B cell (primary cell): ENCODE results near the gene AKR1C4. TPM values are rescaled to one million over a fixed set of nuclear protein-coding genes. Genes with fewer than 3 reads are reported as not detected.

ENCODE experiments used
- ATAC-seq: fragments of 200-7000 bp; cut with Tn5 transposase; one replicate; pipeline ENCODE4 v1.10.0; 2021; ENCODE audit warnings: low read depth, mild to moderate bottlenecking, moderate number of reproducible peaks, moderate library complexity
- CTCF ChIA-PET: fragments of 350-600 bp; sonication (Branson Sonifier 250); formaldehyde crosslinking; loops from one replicate; lab custom pipeline; 2021; ENCODE audit warnings: antibody characterized with exemption, inconsistent platforms; lab: Charles Lee
- POLR2A ChIA-PET: fragments of 350-600 bp; sonication (Branson Sonifier 250); formaldehyde crosslinking; loops from one replicate; lab custom pipeline; 2021; ENCODE audit warnings: antibody characterized with exemption; lab: Charles Lee
- DNase-seq: peaks from one replicate; pipeline ENCODE4 v3.0.0; 2013
- H2AFZ ChIP-seq: 2 replicates; pipeline ENCODE4 v1.6.1; 2012; ENCODE audit warnings: mild to moderate bottlenecking, low read depth, low read length; ENCODE audit not compliant: insufficient read depth, poor library complexity, severe bottlenecking
- H3K27ac ChIP-seq, 2 donors: 1 replicate in 1 of 2; 2 replicates in 1 of 2; pipeline ENCODE4 v1.5.1; 2012 to 2013; ENCODE audit warnings: low read length in 2 of 2, mild to moderate bottlenecking in 2 of 2, moderate library complexity in 1 of 2
- H3K27me3 ChIP-seq, 4 experiments: fragments of 200-600 bp in 1 of 4; sonication (generic) in 1 of 4; replicated peaks in 1 of 4; 1 replicate in 2 of 4; 2 replicates in 2 of 4; pipeline versions ENCODE4 v1.6.1 to v1.7.0; 2013 to 2016; ENCODE audit warnings: low read length in 3 of 4, mild to moderate bottlenecking in 2 of 4, mixed read lengths in 1 of 4, moderate library complexity in 1 of 4; ENCODE audit not compliant: insufficient read depth in 4 of 4, control insufficient read depth in 3 of 4; ENCODE audit errors: control extremely low read depth in 1 of 4
- H3K36me3 ChIP-seq, 2 experiments: replicated peaks in 1 of 2; 1 replicate in 1 of 2; 2 replicates in 1 of 2; pipeline versions ENCODE4 v1.6.1 to v1.7.1; 2013; ENCODE audit warnings: low read length in 1 of 2; ENCODE audit not compliant: insufficient read depth in 2 of 2, control insufficient read depth in 1 of 2; ENCODE audit errors: control extremely low read depth in 1 of 2, extremely low read depth in 1 of 2
- H3K4me1 ChIP-seq, 2 donors: fragments of 200-600 bp in 1 of 2; sonication (generic) in 1 of 2; 1 replicate in 1 of 2; 2 replicates in 1 of 2; pipeline versions ENCODE4 v1.5.1 to v1.6.1; 2013 to 2017; ENCODE audit warnings: low read length in 2 of 2; ENCODE audit not compliant: control insufficient read depth in 2 of 2, insufficient read depth in 2 of 2
- H3K4me2 ChIP-seq: replicated peaks from 2 replicates; pipeline ENCODE3; 2012; ENCODE audit warnings: mild to moderate bottlenecking, low read depth, low read length; ENCODE audit not compliant: poor library complexity, severe bottlenecking
- H3K4me3 ChIP-seq, 5 experiments: fragments of 200-600 bp in 1 of 5; sonication (generic) in 1 of 5; 1 replicate in 3 of 5; 2 replicates in 2 of 5; pipeline versions ENCODE4 v1.5.1 to v1.7.0; 2011 to 2016; ENCODE audit warnings: low read length in 4 of 5, mild to moderate bottlenecking in 4 of 5, low read depth in 2 of 5, control low read depth in 1 of 5, moderate library complexity in 1 of 5; ENCODE audit not compliant: insufficient read depth in 1 of 5; ENCODE audit errors: control extremely low read depth in 1 of 5, extremely low read depth in 1 of 5
- H3K79me2 ChIP-seq: fragments of 200-600 bp; sonication (generic); one replicate; pipeline ENCODE4 v1.6.0; 2016; ENCODE audit warnings: low read length; ENCODE audit not compliant: control insufficient read depth, insufficient read depth
- H3K9ac ChIP-seq: fragments of 200-600 bp; sonication (generic); 2 replicates; pipeline ENCODE4 v1.6.1; 2017; ENCODE audit warnings: mild to moderate bottlenecking, low read length, moderate library complexity
- H3K9me3 ChIP-seq, 3 donors: one replicate each; pipeline versions ENCODE4 v1.6.1 to v1.7.1; 2013; ENCODE audit warnings: low read length in 2 of 3; ENCODE audit not compliant: control insufficient read depth in 2 of 3, insufficient read depth in 1 of 3; ENCODE audit errors: control extremely low read depth in 1 of 3
- H4K20me1 ChIP-seq: 2 replicates; pipeline ENCODE4 v1.6.0; 2012; ENCODE audit warnings: mild to moderate bottlenecking, low read length; ENCODE audit not compliant: insufficient read depth, control insufficient read depth, poor library complexity, severe bottlenecking
- H3K27ac Mint-ChIP-seq: one replicate; pipeline ENCODE4 v1.8.0; 2021; ENCODE audit warnings: mixed read lengths
- H3K27me3 Mint-ChIP-seq: one replicate; pipeline ENCODE4 v1.8.0; 2021; ENCODE audit warnings: mixed read lengths
- H3K4me1 Mint-ChIP-seq: one replicate; pipeline ENCODE4 v1.8.0; 2021; ENCODE audit warnings: mixed read lengths
- H3K4me3 Mint-ChIP-seq: one replicate; pipeline ENCODE4 v1.8.0; 2021; ENCODE audit warnings: mixed read lengths
- H3K9me3 Mint-ChIP-seq: one replicate; pipeline ENCODE4 v1.8.0; 2022; ENCODE audit warnings: mixed read lengths; ENCODE audit not compliant: insufficient read depth
- EZH2 ChIP-seq: IDR thresholded peaks from 2 replicates; pipeline ENCODE4 v1.6.1; 2012; ENCODE audit warnings: borderline replicate concordance, low read depth, mild to moderate bottlenecking, moderate library complexity, low read length; ENCODE audit not compliant: insufficient read depth, poor library complexity, severe bottlenecking
- WGBS: methylation state at CpG from one replicate; pipeline ENCODE4 v1.1.5; 2013; ENCODE audit warnings: missing lambda C conversion rate; ENCODE audit not compliant: insufficient coverage; 5-methylcytosine and 5-hydroxymethylcytosine counted together
- intact Hi-C: fragments of 100-400 bp; cut with micrococcal nuclease; formaldehyde crosslinking; loops from one replicate; pipeline ENCODE4 v1.10.0; 2022
- polyA plus RNA-seq: library from polyadenylated mRNA; depleted of rRNA; stranded (reverse); fragments of >200 nt; gene quantifications from 2 replicates; pipeline ENCODE4 v1.2.3, GENCODE V29; 2012
- total RNA-seq, 2 donors: library from RNA; stranded (reverse); fragments of 120-200 nt in 1 of 2; gene quantifications; 1 replicate in 1 of 2; 2 replicates in 1 of 2; pipeline versions ENCODE4 v1.2.3 to v1.2.4, GENCODE V29; 2013 to 2022
- TF ChIP-seq, protein P1 (sequence below): fragments of 200-600 bp; IDR thresholded peaks from one replicate; pipeline ENCODE4 v1.8.0; 2022; ENCODE audit warnings: antibody characterized with exemption, mild to moderate bottlenecking

AKR1C4 gene
- total and polyA plus RNA-seq, 2 donors (not counting 1 experiment from before 2014, with no cell fraction given): not detected

DNA sequence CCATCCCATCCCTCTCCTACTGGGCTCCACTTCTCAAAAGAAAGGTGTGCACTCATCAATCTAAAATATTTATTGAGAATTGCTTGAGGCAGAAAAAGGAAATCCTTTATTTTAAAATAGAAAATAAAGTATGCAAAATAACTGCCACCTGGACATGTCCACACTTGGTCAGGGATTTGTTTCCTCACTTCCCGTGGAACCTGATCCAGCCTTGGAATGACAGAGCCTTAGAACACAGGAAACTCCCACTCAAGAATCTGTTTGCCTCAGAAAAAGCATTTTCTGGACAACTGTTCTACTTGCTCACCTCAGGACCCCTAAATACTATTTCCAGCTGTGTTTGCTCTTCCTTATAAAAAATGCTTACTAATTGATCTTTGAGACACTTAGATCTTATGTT lies 40.7 kb upstream of the AKR1C4 start:
- Histone ChIP-seq H2AFZ (no peak overlapping the region), H3K4me2 (no peak overlapping the region), H3K27me3 (no peaks in the 10 kb centered on the region), H3K9ac (no peak overlapping the region), H3K9me3 (peaks cover 0 to 4% (median 0%) of the 10 kb centered on the region in 3 donors), H3K4me3 (no peak overlapping the region), H3K27ac (no peak overlapping the region), H3K4me1 (no peaks in the 10 kb centered on the region), H3K36me3 (no peaks in the 10 kb centered on the region), H4K20me1 (no peaks in the 10 kb centered on the region), H3K79me2 (no peaks in the 10 kb centered on the region)
- DNase-seq: no peak
- POLR2A ChIA-PET: no interaction called here
- WGBS: 78% methylated on average over 1 of the region's 1 CpG
- H3K27me3 Mint-ChIP-seq: no peaks in the 10 kb centered on the region
- CTCF ChIA-PET: no interaction called here
- TF ChIP-seq, protein P1, sequence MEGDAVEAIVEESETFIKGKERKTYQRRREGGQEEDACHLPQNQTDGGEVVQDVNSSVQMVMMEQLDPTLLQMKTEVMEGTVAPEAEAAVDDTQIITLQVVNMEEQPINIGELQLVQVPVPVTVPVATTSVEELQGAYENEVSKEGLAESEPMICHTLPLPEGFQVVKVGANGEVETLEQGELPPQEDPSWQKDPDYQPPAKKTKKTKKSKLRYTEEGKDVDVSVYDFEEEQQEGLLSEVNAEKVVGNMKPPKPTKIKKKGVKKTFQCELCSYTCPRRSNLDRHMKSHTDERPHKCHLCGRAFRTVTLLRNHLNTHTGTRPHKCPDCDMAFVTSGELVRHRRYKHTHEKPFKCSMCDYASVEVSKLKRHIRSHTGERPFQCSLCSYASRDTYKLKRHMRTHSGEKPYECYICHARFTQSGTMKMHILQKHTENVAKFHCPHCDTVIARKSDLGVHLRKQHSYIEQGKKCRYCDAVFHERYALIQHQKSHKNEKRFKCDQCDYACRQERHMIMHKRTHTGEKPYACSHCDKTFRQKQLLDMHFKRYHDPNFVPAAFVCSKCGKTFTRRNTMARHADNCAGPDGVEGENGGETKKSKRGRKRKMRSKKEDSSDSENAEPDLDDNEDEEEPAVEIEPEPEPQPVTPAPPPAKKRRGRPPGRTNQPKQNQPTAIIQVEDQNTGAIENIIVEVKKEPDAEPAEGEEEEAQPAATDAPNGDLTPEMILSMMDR: no peak
- no peak for TF ChIP-seq EZH2
- no peaks in the 10 kb centered on the region for H3K4me1 Mint-ChIP-seq
- no peak overlapping the region for H3K27ac Mint-ChIP-seq
- ATAC-seq: no peak
- intact Hi-C loops: no loop called here
- no peaks in the 10 kb centered on the region for H3K9me3 Mint-ChIP-seq
- no peak overlapping the region for H3K4me3 Mint-ChIP-seq

DNA sequence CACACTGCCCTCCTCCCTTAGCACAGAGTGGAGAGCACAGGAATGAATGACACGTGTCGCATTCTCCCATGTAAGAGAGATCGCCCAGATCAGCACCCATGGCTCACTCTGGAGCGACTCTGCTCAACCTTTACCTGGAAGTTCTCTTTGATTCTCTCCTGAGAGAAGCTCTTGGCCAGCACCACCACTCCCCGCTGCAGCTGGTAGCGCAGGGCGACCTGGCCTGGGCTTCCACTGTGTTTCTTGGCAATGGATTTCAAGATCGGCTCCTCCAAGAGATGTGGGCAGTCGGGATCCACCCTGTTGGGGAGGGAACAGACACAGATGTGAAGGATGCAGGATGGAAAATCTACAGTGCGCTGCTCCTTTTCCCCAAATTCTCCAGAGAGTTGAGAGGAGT lies 39.1 kb upstream of the AKR1C4 start:
- ATAC-seq: no peak
- Histone ChIP-seq H3K9ac (no peak overlapping the region), H3K9me3 (peaks cover 0 to 6% (median 0%) of the 10 kb centered on the region in 3 donors), H3K4me2 (no peak overlapping the region), H2AFZ (no peak overlapping the region), H3K4me1 (no peaks in the 10 kb centered on the region), H3K4me3 (no peak overlapping the region), H4K20me1 (no peaks in the 10 kb centered on the region), H3K36me3 (no peaks in the 10 kb centered on the region), H3K27ac (no peak overlapping the region), H3K79me2 (no peaks in the 10 kb centered on the region), H3K27me3 (no peaks in the 10 kb centered on the region)
- ChIA-PET CTCF (no interaction called here), POLR2A (no interaction called here)
- Mint-ChIP-seq H3K27ac (no peak overlapping the region), H3K27me3 (no peaks in the 10 kb centered on the region), H3K9me3 (no peaks in the 10 kb centered on the region), H3K4me3 (no peak overlapping the region), H3K4me1 (no peaks in the 10 kb centered on the region)
- no peak for TF ChIP-seq EZH2
- TF ChIP-seq, protein P1: no peak
- no peak for DNase-seq
- intact Hi-C loops: no loop called here
- 88% methylated on average over 9 of the region's 10 CpGs for whole genome bisulfite sequencing
